ENCODE results near the gene NEUROG1. TPM values are rescaled to one million over a fixed set of nuclear protein-coding genes. Genes with fewer than 3 reads are reported as not detected.
"Not testable (repeated sequence)": the region's sequence is repeated elsewhere in the genome, so short reads cannot be mapped to it uniquely, and the experiment has no call there.

The NEUROG1 gene
- total and polyA plus RNA-seq, 4 donors = not detected

DNA sequence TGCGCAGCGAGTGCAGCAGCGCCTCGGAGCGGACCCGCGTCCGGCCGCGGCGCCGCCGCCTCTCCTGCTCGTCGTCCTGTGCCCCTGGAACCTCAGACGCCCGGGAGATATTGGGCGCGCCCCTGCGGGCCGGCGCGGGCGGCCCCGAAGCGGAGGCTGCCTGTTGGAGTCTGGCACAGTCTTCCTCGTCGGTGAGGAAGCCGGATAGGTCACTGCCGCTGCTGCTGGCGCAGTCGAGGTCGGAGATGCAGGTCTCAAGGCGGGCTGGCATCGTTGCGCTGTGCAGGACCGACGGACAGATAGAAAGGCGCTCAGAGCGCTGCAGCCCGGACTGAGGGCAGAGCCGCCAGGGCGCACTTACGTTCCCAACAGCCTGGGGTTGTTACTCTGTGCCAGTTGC lies 344 bp downstream of the NEUROG1 start:
- ATAC-seq (ENCODE audit: low FRiP score) = no peak
- Histone ChIP-seq H3K36me3 (ENCODE audit: control insufficient read depth in 1 of 2, insufficient read depth in 2 of 2, low read length in 1 of 2) (no peaks in the 10 kb centered on the region), H3K27ac (ENCODE audit: low read depth in 1 of 2, low read length in 2 of 2) (no peak overlapping the region), H3K4me3 (ENCODE audit: low read length in 2 of 2) (no peak overlapping the region), H3K4me1 (ENCODE audit: control insufficient read depth in 1 of 2, insufficient read depth in 2 of 2, low read length in 2 of 2) (no peaks in the 10 kb centered on the region), H3K9me3 (ENCODE audit: control insufficient read depth, low read length) (no peaks in the 10 kb centered on the region), H3K27me3 (ENCODE audit: control insufficient read depth in 1 of 2, insufficient read depth in 2 of 2, low read length in 1 of 2) (no peaks in the 10 kb centered on the region)
- DNase-seq = no peak
- intact Hi-C loops (cut with DNase I) = no loop called here
- 0 to 1% methylated on average over 44 of the region's 44 CpGs for WGBS, 2 donors

DNA sequence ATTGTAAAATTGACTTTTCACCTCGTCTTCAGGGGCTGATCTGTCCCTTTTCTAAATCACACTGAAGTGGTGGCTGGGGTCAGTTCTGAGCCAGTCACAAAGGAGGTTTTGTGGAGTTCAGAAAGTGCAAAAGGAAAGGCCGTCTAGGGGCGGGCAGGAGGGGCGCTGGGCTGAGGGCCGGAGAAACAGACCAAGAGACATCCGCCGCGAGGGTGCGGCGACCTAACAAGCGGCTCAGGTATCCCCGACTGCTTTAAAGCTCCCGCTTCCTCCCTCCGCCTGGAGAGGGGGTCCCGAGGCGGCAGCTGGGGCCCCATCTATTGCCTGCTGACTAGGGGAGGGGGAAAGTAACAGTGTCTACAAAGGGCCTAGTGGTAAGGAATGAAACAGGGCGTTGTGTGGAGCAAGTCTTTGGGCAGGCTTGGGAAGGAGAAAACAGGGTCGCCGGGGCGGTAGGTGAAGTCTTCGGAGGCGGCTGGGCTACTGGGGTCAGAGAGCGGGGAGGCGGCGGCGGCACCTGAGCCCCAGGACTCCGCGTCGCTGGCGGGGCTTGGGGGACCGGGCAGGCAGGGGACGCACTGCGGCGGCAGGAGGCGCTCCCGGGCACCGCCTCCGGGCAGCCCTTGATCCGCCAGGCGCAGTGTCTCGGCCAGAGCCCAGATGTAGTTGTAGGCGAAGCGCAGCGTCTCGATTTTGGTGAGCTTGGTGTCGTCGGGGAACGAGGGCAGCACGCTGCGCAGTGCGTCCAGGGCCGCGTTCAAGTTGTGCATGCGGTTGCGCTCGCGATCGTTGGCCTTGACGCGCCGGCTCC lies 950 bp downstream of the NEUROG1 start:
- Histone ChIP-seq H3K36me3 (ENCODE audit: control insufficient read depth in 1 of 2, insufficient read depth in 2 of 2, low read length in 1 of 2) (no peaks in the 10 kb centered on the region), H3K27me3 (ENCODE audit: control insufficient read depth in 1 of 2, insufficient read depth in 2 of 2, low read length in 1 of 2) (no peaks in the 10 kb centered on the region), H3K9me3 (ENCODE audit: control insufficient read depth, low read length) (no peaks in the 10 kb centered on the region), H3K4me3 (ENCODE audit: low read length in 2 of 2) (no peak overlapping the region), H3K27ac (ENCODE audit: low read depth in 1 of 2, low read length in 2 of 2) (no peak overlapping the region), H3K4me1 (ENCODE audit: control insufficient read depth in 1 of 2, insufficient read depth in 2 of 2, low read length in 2 of 2) (no peaks in the 10 kb centered on the region)
- WGBS, 2 donors = 2 to 3% methylated on average over 46 to 61 of the region's 61 CpGs
- DNase-seq (no peak), ATAC-seq (ENCODE audit: low FRiP score) (no peak)
- intact Hi-C loops (cut with DNase I) = no loop called here

DNA sequence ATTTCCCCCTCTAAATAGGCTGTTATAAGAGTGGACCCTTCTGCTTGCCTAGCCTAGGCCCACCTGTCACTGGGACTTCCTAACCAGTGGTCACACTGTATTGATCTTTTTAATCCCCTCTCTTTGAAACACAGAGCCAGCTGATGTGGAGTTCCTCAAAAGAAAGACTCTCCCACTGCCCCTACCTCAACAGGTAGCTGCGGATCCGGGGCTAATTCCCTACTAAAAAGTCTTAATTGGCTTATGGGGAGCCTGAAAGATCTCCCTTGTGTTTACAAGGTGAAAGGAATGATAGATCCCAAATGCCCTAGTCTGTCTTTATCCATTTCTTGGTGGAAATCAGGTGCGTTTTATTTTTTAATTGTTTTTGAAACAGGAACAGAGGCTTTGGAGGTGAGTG lies 2.0 kb downstream of the NEUROG1 start:
- H3K4me3 ChIP-seq (ENCODE audit: low read length in 2 of 2) = no peak overlapping the region
- no peak overlapping the region for H3K27ac ChIP-seq (ENCODE audit: low read depth in 1 of 2, low read length in 2 of 2)
- H3K36me3 ChIP-seq (ENCODE audit: control insufficient read depth in 1 of 2, insufficient read depth in 2 of 2, low read length in 1 of 2) = no peaks in the 10 kb centered on the region
- WGBS, 2 donors = 41 to 56% methylated on average over 3 of the region's 3 CpGs
- no peaks in the 10 kb centered on the region for H3K4me1 ChIP-seq (ENCODE audit: control insufficient read depth in 1 of 2, insufficient read depth in 2 of 2, low read length in 2 of 2)
- H3K27me3 ChIP-seq (ENCODE audit: control insufficient read depth in 1 of 2, insufficient read depth in 2 of 2, low read length in 1 of 2) = no peaks in the 10 kb centered on the region
- DNase-seq (no peak), ATAC-seq (ENCODE audit: low FRiP score) (no peak)
- H3K9me3 ChIP-seq (ENCODE audit: control insufficient read depth, low read length) = no peaks in the 10 kb centered on the region
- intact Hi-C loops (cut with DNase I) = no loop called here

DNA sequence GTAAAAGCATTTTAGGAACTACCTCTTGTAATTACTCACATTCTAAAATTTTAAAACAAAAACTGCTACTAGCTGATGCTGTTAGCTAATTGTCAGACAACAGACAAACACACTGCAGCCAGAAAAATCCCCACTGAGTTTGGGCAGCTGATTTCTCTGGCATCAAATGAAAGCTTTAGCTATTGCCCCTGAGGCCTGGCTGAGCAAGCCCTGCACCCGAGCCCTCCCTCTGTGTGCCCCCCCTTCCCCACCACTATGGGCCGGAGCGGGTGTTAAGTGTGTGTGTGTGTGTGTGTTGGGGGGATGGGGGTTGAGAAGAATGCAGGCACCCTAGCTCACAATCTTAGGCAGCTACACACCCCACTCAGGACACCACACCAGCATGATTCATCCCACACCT lies 2.4 kb downstream of the NEUROG1 start:
- ATAC-seq (ENCODE audit: low FRiP score) = no peak
- WGBS, 2 donors = 36 to 40% methylated on average over 3 of the region's 3 CpGs
- no peaks in the 10 kb centered on the region for H3K27me3 ChIP-seq (ENCODE audit: control insufficient read depth in 1 of 2, insufficient read depth in 2 of 2, low read length in 1 of 2)
- H3K4me1 ChIP-seq (ENCODE audit: control insufficient read depth in 1 of 2, insufficient read depth in 2 of 2, low read length in 2 of 2) = no peaks in the 10 kb centered on the region
- no peaks in the 10 kb centered on the region for H3K36me3 ChIP-seq (ENCODE audit: control insufficient read depth in 1 of 2, insufficient read depth in 2 of 2, low read length in 1 of 2)
- intact Hi-C loops (cut with DNase I) = no loop called here
- no peak overlapping the region for H3K27ac ChIP-seq (ENCODE audit: low read depth in 1 of 2, low read length in 2 of 2)
- H3K9me3 ChIP-seq (ENCODE audit: control insufficient read depth, low read length) = no peaks in the 10 kb centered on the region
- H3K4me3 ChIP-seq (ENCODE audit: low read length in 2 of 2) = no peak overlapping the region
- DNase-seq = no peak

DNA sequence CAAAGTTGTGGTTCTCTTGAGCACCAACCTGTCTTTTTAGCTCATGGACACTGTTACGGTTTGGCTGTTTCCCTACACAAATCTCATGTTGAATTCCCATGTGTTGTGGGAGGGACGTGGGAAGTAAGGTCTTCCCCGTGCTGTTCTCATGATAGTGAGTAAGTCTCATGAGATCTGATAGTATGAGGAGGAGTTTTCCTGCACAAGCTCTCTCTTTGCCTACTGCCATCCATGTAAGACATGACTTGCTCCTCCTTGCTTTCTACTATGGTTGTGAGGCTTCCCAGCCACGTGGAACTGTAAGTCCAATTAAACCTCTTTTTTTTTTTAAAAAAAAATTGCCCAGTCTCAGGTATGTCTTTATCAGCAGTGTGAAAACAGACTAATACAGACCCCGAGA lies 6.2 kb downstream of the NEUROG1 start:
- H3K27me3 ChIP-seq (ENCODE audit: control insufficient read depth in 1 of 2, insufficient read depth in 2 of 2, low read length in 1 of 2); H3K27ac ChIP-seq (ENCODE audit: low read depth in 1 of 2, low read length in 2 of 2); H3K9me3 ChIP-seq (ENCODE audit: control insufficient read depth, low read length); H3K4me1 ChIP-seq (ENCODE audit: control insufficient read depth in 1 of 2, insufficient read depth in 2 of 2, low read length in 2 of 2); intact Hi-C loops (cut with DNase I); DNase-seq; H3K36me3 ChIP-seq (ENCODE audit: control insufficient read depth in 1 of 2, insufficient read depth in 2 of 2, low read length in 1 of 2); ATAC-seq (ENCODE audit: low FRiP score); H3K4me3 ChIP-seq (ENCODE audit: low read length in 2 of 2): not testable (repeated sequence)
- 70 to 75% methylated on average over 5 of the region's 5 CpGs for WGBS, 2 donors

DNA sequence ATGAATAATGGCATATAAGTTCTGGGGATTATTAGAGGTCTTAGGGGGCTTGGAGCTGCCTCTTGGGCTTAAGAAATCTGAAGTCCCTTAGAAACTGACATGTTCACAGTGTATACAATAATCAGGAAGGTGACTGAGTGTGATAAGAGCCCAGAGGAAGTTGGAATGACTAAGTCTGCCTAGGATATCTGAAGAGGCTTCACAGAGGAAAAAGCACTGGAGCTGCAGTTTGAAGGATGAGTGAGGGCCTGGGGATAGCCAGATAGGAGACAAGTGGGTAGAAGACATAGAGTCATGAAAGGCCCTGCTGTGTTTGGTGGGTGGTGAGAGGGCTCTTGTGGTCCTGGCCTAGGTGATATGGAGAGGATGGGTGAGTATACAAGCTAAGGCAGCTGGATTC lies 8.8 kb downstream of the NEUROG1 start:
- Histone ChIP-seq H3K9me3 (ENCODE audit: control insufficient read depth, low read length) (peaks cover 2% of the 10 kb centered on the region), H3K4me3 (ENCODE audit: low read length in 2 of 2) (no peak overlapping the region), H3K36me3 (ENCODE audit: control insufficient read depth in 1 of 2, insufficient read depth in 2 of 2, low read length in 1 of 2) (no peaks in the 10 kb centered on the region), H3K4me1 (ENCODE audit: control insufficient read depth in 1 of 2, insufficient read depth in 2 of 2, low read length in 2 of 2) (no peaks in the 10 kb centered on the region), H3K27ac (ENCODE audit: low read depth in 1 of 2, low read length in 2 of 2) (no peak overlapping the region), H3K27me3 (ENCODE audit: control insufficient read depth in 1 of 2, insufficient read depth in 2 of 2, low read length in 1 of 2) (no peaks in the 10 kb centered on the region)
- DNase-seq = no peak
- ATAC-seq (ENCODE audit: low FRiP score) = no peak
- intact Hi-C loops (cut with DNase I) = no loop called here

DNA sequence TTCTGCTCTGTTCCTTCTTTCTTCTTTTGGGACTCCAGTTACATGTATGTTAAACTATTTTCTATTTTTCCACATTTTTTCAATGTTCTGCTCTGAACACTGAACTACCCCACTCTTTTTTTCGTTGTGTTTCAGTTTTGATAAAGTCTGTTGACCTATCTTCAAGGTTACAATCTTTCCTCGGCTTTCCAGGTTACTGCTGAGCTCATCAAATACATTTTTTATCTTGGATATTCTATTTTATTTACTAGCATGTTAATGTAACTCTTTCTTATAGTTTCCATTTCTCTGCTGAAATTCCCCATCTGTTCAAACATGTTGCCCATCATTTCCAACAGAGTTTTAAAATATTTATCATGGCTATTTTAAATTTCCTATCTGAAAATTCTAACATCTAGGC lies 13.8 kb downstream of the NEUROG1 start:
- 43 to 56% methylated on average over 2 of the region's 2 CpGs for WGBS, 2 donors

DNA sequence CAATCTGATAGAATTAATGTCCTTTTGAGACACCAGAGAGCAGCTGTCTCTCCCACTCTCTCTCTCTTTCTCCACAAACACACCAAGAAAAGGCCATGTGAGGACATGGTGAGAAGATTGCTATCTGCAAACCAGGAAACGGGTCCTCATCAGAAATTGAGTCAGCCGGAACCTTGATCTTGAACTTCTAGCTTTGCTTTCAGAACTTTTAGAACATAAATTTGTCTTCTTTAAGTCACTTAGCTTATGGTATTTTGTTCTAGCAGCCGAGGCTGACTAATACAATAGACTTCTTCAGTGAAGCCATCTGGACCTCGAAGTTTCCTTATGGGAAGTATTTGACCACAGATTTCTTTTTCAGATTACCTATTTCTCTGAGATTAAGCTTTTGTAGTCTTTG lies 18.1 kb downstream of the NEUROG1 start:
- no peaks in the 10 kb centered on the region for H3K36me3 ChIP-seq (ENCODE audit: control insufficient read depth in 1 of 2, insufficient read depth in 2 of 2, low read length in 1 of 2)
- WGBS, 2 donors = 80 to 84% methylated on average over 4 of the region's 4 CpGs

More for the DNA sequence above, 13.8 kb downstream of the NEUROG1 start:
- intact Hi-C loops (cut with DNase I) = no loop called here
- ATAC-seq (ENCODE audit: low FRiP score) (no peak), DNase-seq (no peak)
- H3K27me3 ChIP-seq (ENCODE audit: control insufficient read depth in 1 of 2, insufficient read depth in 2 of 2, low read length in 1 of 2) = peaks cover 0 to 2% of the 10 kb centered on the region in 2 donors
- peaks cover 7% of the 10 kb centered on the region for H3K9me3 ChIP-seq (ENCODE audit: control insufficient read depth, low read length)
- no peaks in the 10 kb centered on the region for H3K4me1 ChIP-seq (ENCODE audit: control insufficient read depth in 1 of 2, insufficient read depth in 2 of 2, low read length in 2 of 2)
- no peak overlapping the region for H3K27ac ChIP-seq (ENCODE audit: low read depth in 1 of 2, low read length in 2 of 2)
- H3K4me3 ChIP-seq (ENCODE audit: low read length in 2 of 2) = no peak overlapping the region
- H3K36me3 ChIP-seq (ENCODE audit: control insufficient read depth in 1 of 2, insufficient read depth in 2 of 2, low read length in 1 of 2) = no peaks in the 10 kb centered on the region

DNA sequence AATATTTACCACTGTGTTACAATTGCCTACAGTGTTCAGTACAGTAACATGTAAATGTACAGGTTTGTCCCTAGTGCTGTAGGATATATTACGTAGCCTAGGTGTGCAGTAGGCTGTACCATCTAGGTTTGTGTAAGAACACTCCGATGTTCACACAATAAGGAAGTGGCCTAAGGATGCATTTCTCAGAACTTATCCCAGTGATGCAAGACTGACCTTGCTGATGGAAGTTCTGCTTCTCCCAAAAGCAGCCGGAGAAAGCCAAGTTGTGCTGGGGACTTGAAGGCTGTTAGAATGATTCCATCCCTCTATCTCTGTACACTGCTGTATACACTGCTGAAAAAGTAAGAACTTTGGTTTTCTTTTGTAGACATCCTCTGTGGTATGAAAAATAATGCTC lies 21.6 kb downstream of the NEUROG1 start:
- H3K4me3 ChIP-seq (ENCODE audit: low read length in 2 of 2) = no peak overlapping the region
- intact Hi-C loops (cut with DNase I) = no loop called here
- no peaks in the 10 kb centered on the region for H3K27me3 ChIP-seq (ENCODE audit: control insufficient read depth in 1 of 2, insufficient read depth in 2 of 2, low read length in 1 of 2)
- H3K27ac ChIP-seq (ENCODE audit: low read depth in 1 of 2, low read length in 2 of 2) = no peak overlapping the region
- 94% methylated on average over 3 of the region's 3 CpGs for WGBS, 2 donors
- DNase-seq (no peak), ATAC-seq (ENCODE audit: low FRiP score) (no peak)
- H3K4me1 ChIP-seq (ENCODE audit: control insufficient read depth in 1 of 2, insufficient read depth in 2 of 2, low read length in 2 of 2) = no peaks in the 10 kb centered on the region
- no peaks in the 10 kb centered on the region for H3K36me3 ChIP-seq (ENCODE audit: control insufficient read depth in 1 of 2, insufficient read depth in 2 of 2, low read length in 1 of 2)
- peaks cover 3% of the 10 kb centered on the region for H3K9me3 ChIP-seq (ENCODE audit: control insufficient read depth, low read length)

More for the DNA sequence above, 18.1 kb downstream of the NEUROG1 start:
- H3K4me1 ChIP-seq (ENCODE audit: control insufficient read depth in 1 of 2, insufficient read depth in 2 of 2, low read length in 2 of 2) = no peaks in the 10 kb centered on the region
- intact Hi-C loops (cut with DNase I) = no loop called here
- no peak overlapping the region for H3K4me3 ChIP-seq (ENCODE audit: low read length in 2 of 2)
- DNase-seq (no peak), ATAC-seq (ENCODE audit: low FRiP score) (no peak)
- H3K9me3 ChIP-seq (ENCODE audit: control insufficient read depth, low read length) = peaks cover 7% of the 10 kb centered on the region
- peaks cover 0 to 2% of the 10 kb centered on the region in 2 donors for H3K27me3 ChIP-seq (ENCODE audit: control insufficient read depth in 1 of 2, insufficient read depth in 2 of 2, low read length in 1 of 2)
- H3K27ac ChIP-seq (ENCODE audit: low read depth in 1 of 2, low read length in 2 of 2) = no peak overlapping the region

Data from aorta (tissue), 5 donors.